HepG2 (cell line): ENCODE results near the gene GPR39.
"Not testable (repeated sequence)": the region's sequence is repeated elsewhere in the genome, so short reads cannot be mapped to it uniquely, and the experiment has no call there.

Experiments
- CENPX ChIP-seq: sonication (generic); formaldehyde crosslinking; IDR thresholded peaks from 2 replicates; pipeline ENCODE4 v1.9.0; 2021; ENCODE audit warnings: mild to moderate bottlenecking, missing genetic modification reagents, moderate library complexity
- FOXK1 ChIP-seq: sonication (generic); formaldehyde crosslinking; IDR thresholded peaks from 2 replicates; pipeline ENCODE4 v1.4.0; 2020; ENCODE audit warnings: low read depth, missing genetic modification reagents, borderline replicate concordance
- MED1 ChIP-seq: sonication (generic); formaldehyde crosslinking; IDR thresholded peaks from 2 replicates; pipeline ENCODE4 v1.4.0; 2020; ENCODE audit warnings: missing genetic modification reagents
- SMARCC2 ChIP-seq: fragments of 450-650 bp; IDR thresholded peaks from 2 replicates; pipeline ENCODE4 v1.6.1; 2017; ENCODE audit warnings: antibody characterized with exemption, mild to moderate bottlenecking
- TCF7 ChIP-seq: sonication (generic); IDR thresholded peaks from 2 replicates; pipeline ENCODE4 v1.6.1; 2016; ENCODE audit warnings: antibody characterized with exemption, low read depth
- TF ChIP-seq, protein P1 (sequence below): sonication (generic); formaldehyde crosslinking; IDR thresholded peaks from 2 replicates; pipeline ENCODE4 v1.4.0; 2020; ENCODE audit warnings: missing genetic modification reagents
- TF ChIP-seq, protein P2 (sequence below): sonication (generic); formaldehyde crosslinking; IDR thresholded peaks from 2 replicates; pipeline ENCODE4 v1.5.0; 2020; ENCODE audit warnings: mild to moderate bottlenecking, missing genetic modification reagents, moderate library complexity

DNA sequence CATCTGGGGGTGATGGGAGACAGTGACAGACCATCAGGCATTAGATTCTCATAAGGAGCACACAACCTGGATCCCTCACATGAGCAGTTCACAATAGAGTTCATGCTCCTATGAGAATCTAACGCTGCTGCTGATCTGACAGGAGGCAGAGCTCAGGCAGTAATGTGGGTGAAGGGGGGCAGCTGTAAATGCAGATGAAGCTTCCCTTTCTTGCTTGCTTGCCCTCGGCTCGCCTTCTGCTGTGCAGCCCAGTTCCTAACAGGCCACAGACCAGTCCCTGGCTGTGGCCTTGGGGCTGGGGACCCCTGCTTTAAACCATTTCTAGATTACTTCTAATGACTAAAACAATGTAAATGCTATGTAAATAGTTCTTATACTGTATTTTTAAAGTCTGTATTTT lies 19.6 kb upstream of the GPR39 start:
- not testable (repeated sequence) for TF ChIP-seq SMARCC2; MED1 (CRISPR knock-in tag); CENPX (CRISPR knock-in tag); FOXK1 (CRISPR knock-in tag); TCF7
- TF ChIP-seq, protein P1, sequence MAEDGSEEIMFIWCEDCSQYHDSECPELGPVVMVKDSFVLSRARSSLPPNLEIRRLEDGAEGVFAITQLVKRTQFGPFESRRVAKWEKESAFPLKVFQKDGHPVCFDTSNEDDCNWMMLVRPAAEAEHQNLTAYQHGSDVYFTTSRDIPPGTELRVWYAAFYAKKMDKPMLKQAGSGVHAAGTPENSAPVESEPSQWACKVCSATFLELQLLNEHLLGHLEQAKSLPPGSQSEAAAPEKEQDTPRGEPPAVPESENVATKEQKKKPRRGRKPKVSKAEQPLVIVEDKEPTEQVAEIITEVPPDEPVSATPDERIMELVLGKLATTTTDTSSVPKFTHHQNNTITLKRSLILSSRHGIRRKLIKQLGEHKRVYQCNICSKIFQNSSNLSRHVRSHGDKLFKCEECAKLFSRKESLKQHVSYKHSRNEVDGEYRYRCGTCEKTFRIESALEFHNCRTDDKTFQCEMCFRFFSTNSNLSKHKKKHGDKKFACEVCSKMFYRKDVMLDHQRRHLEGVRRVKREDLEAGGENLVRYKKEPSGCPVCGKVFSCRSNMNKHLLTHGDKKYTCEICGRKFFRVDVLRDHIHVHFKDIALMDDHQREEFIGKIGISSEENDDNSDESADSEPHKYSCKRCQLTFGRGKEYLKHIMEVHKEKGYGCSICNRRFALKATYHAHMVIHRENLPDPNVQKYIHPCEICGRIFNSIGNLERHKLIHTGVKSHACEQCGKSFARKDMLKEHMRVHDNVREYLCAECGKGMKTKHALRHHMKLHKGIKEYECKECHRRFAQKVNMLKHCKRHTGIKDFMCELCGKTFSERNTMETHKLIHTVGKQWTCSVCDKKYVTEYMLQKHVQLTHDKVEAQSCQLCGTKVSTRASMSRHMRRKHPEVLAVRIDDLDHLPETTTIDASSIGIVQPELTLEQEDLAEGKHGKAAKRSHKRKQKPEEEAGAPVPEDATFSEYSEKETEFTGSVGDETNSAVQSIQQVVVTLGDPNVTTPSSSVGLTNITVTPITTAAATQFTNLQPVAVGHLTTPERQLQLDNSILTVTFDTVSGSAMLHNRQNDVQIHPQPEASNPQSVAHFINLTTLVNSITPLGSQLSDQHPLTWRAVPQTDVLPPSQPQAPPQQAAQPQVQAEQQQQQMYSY (CRISPR knock-in tag): not testable (repeated sequence)
- TF ChIP-seq, protein P2, sequence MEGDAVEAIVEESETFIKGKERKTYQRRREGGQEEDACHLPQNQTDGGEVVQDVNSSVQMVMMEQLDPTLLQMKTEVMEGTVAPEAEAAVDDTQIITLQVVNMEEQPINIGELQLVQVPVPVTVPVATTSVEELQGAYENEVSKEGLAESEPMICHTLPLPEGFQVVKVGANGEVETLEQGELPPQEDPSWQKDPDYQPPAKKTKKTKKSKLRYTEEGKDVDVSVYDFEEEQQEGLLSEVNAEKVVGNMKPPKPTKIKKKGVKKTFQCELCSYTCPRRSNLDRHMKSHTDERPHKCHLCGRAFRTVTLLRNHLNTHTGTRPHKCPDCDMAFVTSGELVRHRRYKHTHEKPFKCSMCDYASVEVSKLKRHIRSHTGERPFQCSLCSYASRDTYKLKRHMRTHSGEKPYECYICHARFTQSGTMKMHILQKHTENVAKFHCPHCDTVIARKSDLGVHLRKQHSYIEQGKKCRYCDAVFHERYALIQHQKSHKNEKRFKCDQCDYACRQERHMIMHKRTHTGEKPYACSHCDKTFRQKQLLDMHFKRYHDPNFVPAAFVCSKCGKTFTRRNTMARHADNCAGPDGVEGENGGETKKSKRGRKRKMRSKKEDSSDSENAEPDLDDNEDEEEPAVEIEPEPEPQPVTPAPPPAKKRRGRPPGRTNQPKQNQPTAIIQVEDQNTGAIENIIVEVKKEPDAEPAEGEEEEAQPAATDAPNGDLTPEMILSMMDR (CRISPR knock-in tag): not testable (repeated sequence)
